Transverse colon (tissue), 3 donors: Measurements from ENCODE around the gene EIF1AD.

Experiments used
- CTCF ChIP-seq, 5 experiments: fragments of 200-600 bp in 3 of 5; fragments of 450-650 bp in 2 of 5; sonication (generic) in 3 of 5; IDR thresholded peaks; 1 replicate in 2 of 5; 2 replicates in 3 of 5; pipeline ENCODE4 v1.5.1; 2016 to 2017; ENCODE audit warnings: antibody characterized with exemption in 5 of 5, inconsistent platforms in 3 of 5, mild to moderate bottlenecking in 2 of 5, moderate library complexity in 1 of 5
- POLR2A ChIP-seq: fragments of 450-650 bp; IDR thresholded peaks from one replicate; pipeline ENCODE4 v1.6.1; 2016; ENCODE audit warnings: antibody characterized with exemption, mild to moderate bottlenecking, moderate library complexity

- TF ChIP-seq POLR2A (no peak), CTCF (IDR thresholded peaks at IDR 0.05) (peak; percentile 86 to 99 (median 88))
Observed at GRCh38 chr11:65988791-65989592, 13.0 kb downstream of the EIF1AD start.
